Natural killer cell treated with Interleukin-12 subunit alpha and Interleukin-12 subunit beta and Interleukin-15 and Interleukin-18, amount 100 ng/mL, for 72 hours (primary cell): Measurements from ENCODE around the gene RHOF. TPM values are rescaled to one million over a fixed set of nuclear protein-coding genes. Genes with fewer than 3 reads are reported as not detected.
"Not testable (repeated sequence)": the region's sequence is repeated elsewhere in the genome, so short reads cannot be mapped to it uniquely, and the experiment has no call there.

Experiments
- ATAC-seq, 2 donors: fragments of 150-1000 bp; cut with Tn5 transposase in 1 of 2; sonication (Bioruptor Pico), chemical (Tn5 transposase) in 1 of 2; 2 replicates each; pipeline ENCODE4 v1.10.0; 2021
- DNase-seq: peaks from one replicate; pipeline ENCODE4 v3.0.0; 2022; ENCODE audit warnings: low spot score
- H3K27ac Mint-ChIP-seq, 2 donors: 1 replicate in 1 of 2; 2 replicates in 1 of 2; pipeline ENCODE4 v1.8.0; 2022; ENCODE audit warnings: mixed read lengths in 2 of 2, mild to moderate bottlenecking in 1 of 2, moderate library complexity in 1 of 2
- H3K27me3 Mint-ChIP-seq, 2 donors: 1 replicate in 1 of 2; 2 replicates in 1 of 2; pipeline ENCODE4 v1.8.0; 2022; ENCODE audit warnings: mixed read lengths in 2 of 2
- H3K36me3 Mint-ChIP-seq: one replicate; pipeline ENCODE4 v1.8.0; 2022; ENCODE audit warnings: mixed read lengths
- H3K4me1 Mint-ChIP-seq, 2 donors: 1 replicate in 1 of 2; 2 replicates in 1 of 2; pipeline ENCODE4 v1.8.0; 2022; ENCODE audit warnings: low read depth in 2 of 2, mixed read lengths in 2 of 2, mild to moderate bottlenecking in 1 of 2
- H3K4me3 Mint-ChIP-seq: one replicate; pipeline ENCODE4 v1.8.0; 2022; ENCODE audit warnings: mixed read lengths
- H3K9me3 Mint-ChIP-seq: 2 replicates; pipeline ENCODE4 v1.8.0; 2022; ENCODE audit warnings: mixed read lengths
- total RNA-seq, 2 donors: library from RNA; stranded (reverse); gene quantifications; one replicate each; pipeline ENCODE4 v1.2.3, GENCODE V29; 2022

The RHOF gene
- total RNA-seq, 2 donors from 2014 or later: 76.1 to 78.0 TPM

DNA sequence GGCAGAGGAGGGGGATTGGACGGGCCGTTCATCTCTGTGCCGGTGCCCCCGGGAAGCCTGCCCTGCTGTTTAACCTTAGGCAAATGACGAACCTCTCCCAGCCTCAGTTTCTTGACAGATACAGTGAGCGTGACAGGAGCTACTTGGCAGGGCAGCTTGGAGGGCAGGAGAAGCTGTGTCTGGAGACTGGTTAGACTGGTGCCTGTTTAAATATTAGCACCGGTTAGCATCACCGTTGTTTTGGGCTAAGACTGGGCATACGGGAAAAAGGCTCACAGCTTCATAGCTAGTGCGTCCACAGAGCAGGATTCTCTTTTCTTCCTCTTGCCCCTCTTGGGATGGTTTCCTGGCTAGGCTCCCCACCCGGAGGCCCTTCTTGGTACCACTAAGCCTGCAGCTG lies 38.7 kb downstream of the RHOF start:
- ATAC-seq: no peak
- Mint-ChIP-seq H3K9me3 (no peaks in the 10 kb centered on the region), H3K4me1 (peaks cover 5 to 8% of the 10 kb centered on the region in 2 donors)

DNA sequence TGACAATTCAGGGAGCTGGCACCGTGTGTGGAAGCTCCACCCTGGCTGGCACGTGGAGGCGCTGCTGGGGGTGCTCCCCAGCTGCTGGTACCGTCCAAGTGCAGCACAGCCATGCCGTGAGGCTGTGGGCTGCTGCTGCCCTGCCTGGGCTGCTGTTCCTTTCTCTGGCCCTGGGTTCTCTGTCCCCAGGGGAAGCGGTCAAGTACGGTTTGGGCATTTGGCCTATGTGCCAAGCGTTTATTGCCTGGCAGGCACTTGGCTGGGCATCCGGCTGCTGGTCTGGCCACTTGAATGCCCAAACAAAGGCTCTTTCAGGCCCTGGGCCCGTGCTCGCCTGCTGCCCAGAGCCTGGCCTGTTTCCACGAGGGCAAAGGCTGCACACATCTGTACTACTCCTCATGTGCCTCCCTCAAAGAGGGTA lies 39.6 kb downstream of the RHOF start:
- peaks cover 5 to 13% of the 10 kb centered on the region in 2 donors for H3K4me1 Mint-ChIP-seq
- no peak overlapping the region for H3K4me3 Mint-ChIP-seq
- no peak for ATAC-seq
- H3K27ac Mint-ChIP-seq: no peak overlapping the region
- no peaks in the 10 kb centered on the region for H3K36me3 Mint-ChIP-seq
- H3K27me3 Mint-ChIP-seq: no peaks in the 10 kb centered on the region
- no peaks in the 10 kb centered on the region for H3K9me3 Mint-ChIP-seq
- DNase-seq: no peak

More for the DNA sequence above, 38.7 kb downstream of the RHOF start:
- H3K4me3 Mint-ChIP-seq: no peak overlapping the region
- DNase-seq: no peak
- no peak overlapping the region for H3K27ac Mint-ChIP-seq
- no peaks in the 10 kb centered on the region for H3K36me3 Mint-ChIP-seq
- H3K27me3 Mint-ChIP-seq: no peaks in the 10 kb centered on the region

DNA sequence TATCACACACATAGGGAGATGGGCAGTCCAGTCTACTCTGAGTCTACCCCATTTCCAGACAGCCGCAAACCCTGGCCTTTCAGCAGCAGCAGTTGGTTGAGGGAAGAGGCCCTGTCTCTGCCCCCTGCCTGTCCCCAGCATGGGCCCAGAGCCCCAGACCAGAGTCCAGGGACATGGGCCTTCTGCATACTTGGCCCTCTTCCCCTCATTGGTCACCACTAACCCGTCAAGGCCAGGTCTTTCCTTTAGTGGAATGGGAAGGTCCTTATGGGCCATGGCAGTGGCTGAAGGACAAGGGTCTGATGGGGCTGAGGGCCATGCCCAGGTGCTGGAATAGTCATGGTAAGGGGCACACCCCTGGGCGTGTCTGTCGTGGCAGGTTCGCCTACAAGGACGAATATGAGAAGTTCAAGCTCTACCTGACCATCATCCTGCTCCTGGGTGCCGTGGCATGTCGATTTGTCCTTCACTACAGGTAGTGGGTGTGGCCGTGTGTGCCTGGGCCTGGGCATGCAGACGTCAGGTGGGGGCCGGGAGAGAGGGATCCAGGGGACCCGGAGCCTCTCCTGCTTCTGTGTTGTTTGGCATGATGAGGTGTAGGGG lies 41.6 kb downstream of the RHOF start:
- ATAC-seq: no peak
- Mint-ChIP-seq H3K36me3 (no peaks in the 10 kb centered on the region), H3K4me3 (no peak overlapping the region), H3K27me3 (no peaks in the 10 kb centered on the region), H3K4me1 (peaks cover 4 to 15% of the 10 kb centered on the region in 2 donors), H3K27ac (no peak overlapping the region), H3K9me3 (no peaks in the 10 kb centered on the region)
- DNase-seq: no peak

DNA sequence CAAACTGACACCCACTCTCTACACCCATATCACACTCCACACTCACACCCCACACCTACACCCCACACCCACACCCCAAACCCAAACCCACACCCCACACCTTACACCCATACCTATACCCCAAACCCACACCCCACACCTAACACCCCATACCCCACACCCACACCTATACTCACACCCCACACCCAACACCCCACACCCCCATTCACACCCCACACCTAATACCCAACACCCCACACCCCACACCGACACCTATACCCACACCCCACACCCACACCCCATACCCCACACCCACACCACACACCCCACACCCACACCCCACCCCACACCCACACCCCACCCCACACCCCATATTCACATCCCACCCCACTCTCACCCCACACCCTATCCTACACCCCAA lies 42.5 kb downstream of the RHOF start:
- DNase-seq (no peak), ATAC-seq (peak in 1 of 2 donors; percentile 37)
- no peaks in the 10 kb centered on the region for H3K36me3 Mint-ChIP-seq
- no peaks in the 10 kb centered on the region for H3K9me3 Mint-ChIP-seq
- no peak overlapping the region for H3K27ac Mint-ChIP-seq
- H3K4me3 Mint-ChIP-seq: no peak overlapping the region
- H3K27me3 Mint-ChIP-seq: no peaks in the 10 kb centered on the region
- peaks cover 0 to 10% of the 10 kb centered on the region in 2 donors for H3K4me1 Mint-ChIP-seq

DNA sequence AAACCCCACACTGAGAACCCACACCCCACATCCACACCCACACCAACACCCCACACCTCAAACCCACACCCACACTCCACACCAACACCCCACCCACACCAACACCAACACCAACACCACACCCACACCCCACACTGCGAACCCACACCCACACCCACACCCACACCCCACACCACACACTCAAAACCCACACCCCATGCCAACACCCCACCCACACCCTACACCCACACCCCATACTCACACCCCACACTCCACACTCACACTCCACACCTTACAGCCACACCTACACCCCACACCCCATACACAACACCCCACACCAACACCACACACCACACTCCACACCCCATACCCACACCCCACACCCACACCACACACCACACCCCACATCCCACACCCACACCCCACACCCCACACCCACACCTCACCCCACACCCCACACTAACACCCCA lies 43.0 kb downstream of the RHOF start:
- Mint-ChIP-seq H3K9me3 (no peaks in the 10 kb centered on the region), H3K27me3 (no peaks in the 10 kb centered on the region), H3K27ac (no peak overlapping the region), H3K4me1 (peaks cover 0 to 10% of the 10 kb centered on the region in 2 donors), H3K4me3 (no peak overlapping the region), H3K36me3 (no peaks in the 10 kb centered on the region)
- ATAC-seq: peak; percentile 65 to 72
- DNase-seq: no peak

DNA sequence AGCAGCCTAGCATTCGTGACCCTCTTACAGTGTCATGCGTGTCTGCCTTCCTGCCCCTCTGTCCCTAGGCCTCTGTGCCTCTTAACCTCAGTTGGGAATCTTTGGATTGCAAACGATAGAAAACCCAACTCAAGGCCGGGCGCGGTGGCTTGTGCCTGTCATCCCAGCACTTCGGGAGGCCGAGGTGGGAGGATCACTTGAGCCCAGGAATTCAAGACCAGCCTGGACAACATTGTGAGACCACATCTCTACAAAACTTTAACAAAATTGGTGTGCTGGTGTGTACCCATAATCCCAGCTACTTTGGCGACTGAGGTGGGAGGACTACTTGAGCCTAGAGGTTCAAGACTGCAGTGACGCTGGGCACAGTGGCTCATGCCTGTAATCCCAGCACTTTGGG lies 44.2 kb downstream of the RHOF start:
- Mint-ChIP-seq H3K9me3 (no peaks in the 10 kb centered on the region), H3K36me3 (no peaks in the 10 kb centered on the region), H3K27me3 (no peaks in the 10 kb centered on the region), H3K27ac (peak overlapping the region in 1 of 2 donors; percentile 33), H3K4me1 (peaks cover 0 to 10% of the 10 kb centered on the region in 2 donors), H3K4me3 (no peak overlapping the region)
- ATAC-seq (no peak), DNase-seq (no peak)

DNA sequence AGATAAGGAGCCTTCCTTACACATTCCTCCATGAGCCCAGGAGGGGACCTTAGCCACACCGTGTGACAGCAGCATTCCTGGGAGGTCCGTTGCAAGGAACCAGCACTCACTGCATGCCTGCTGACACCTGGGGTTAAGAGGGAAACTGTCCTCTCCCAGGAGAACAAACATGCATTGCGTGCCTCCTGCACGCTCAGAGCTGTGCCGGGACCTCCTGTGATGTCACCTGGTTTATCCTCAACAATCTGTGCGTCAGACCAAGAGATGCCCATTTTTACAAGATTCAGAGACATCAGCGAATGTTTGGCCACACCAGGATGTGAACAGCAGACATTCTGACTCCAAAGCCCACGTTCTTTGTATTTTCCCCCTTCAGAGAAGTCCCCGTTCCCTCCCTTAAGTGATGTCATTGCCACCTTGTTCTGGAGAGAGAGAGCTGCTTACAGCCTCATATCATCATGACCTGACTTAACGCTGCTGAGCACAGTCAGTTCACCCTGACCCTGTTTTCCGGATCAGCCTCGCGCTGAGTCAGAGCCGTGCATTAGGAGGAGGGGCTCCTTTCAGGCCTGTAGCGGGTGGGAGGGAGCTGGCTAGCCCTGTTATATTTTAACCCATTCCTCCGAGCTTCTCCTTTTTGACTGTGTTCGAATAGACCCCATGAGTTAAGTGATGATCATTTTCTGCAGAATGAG lies 44.8 kb downstream of the RHOF start:
- no peak overlapping the region for H3K4me3 Mint-ChIP-seq
- ATAC-seq: peak; percentile 71 to 83

DNA sequence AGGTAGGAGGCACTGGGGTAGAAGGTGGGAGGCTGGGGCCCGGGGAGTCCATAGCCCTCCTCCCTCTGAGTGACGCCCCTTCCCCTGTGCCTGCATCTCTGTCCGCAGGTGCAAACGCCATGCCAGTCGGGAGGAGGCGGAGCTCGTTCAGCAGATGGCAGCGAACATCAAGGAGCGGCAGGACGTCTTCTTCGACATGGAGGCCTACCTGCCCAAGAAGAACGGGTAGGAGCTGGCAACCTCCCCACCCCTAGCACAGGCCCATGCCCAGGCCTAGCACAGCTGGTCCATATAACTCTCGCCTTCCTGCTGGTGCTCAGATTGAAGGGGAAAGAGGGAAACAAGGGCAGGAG lies 45.3 kb downstream of the RHOF start:
- Mint-ChIP-seq H3K4me1 (peaks cover 0 to 10% of the 10 kb centered on the region in 2 donors), H3K27ac (peak overlapping the region in 1 of 2 donors; percentile 33)

More for the DNA sequence above, 44.8 kb downstream of the RHOF start:
- Mint-ChIP-seq H3K9me3 (no peaks in the 10 kb centered on the region), H3K27ac (peak overlapping the region in 1 of 2 donors; percentile 33), H3K36me3 (no peaks in the 10 kb centered on the region), H3K27me3 (no peaks in the 10 kb centered on the region), H3K4me1 (peaks cover 0 to 10% of the 10 kb centered on the region in 2 donors)
- no peak for DNase-seq

DNA sequence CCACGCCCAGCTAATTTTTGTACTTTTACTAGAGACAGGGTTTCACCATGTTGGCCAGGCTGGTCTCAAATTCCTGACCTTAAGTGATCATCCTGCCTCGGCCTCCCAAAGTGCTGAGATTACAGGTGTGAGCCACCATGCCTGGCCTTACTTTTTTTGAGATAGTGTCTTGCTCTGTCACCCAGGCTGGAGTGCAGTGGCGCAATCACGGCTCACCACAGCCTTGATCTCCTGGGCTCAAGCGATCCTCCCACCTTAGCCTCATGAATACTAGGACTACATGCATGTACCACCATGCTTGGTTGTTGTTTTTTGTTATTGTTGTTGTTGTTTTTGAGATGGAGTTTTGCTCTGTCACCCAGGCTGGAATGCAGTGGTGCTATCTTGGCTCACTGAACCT lies 47.9 kb downstream of the RHOF start:
- H3K27ac Mint-ChIP-seq, ATAC-seq, H3K27me3 Mint-ChIP-seq, H3K9me3 Mint-ChIP-seq, H3K4me3 Mint-ChIP-seq, DNase-seq, H3K36me3 Mint-ChIP-seq: not testable (repeated sequence)
- H3K4me1 Mint-ChIP-seq: peaks cover 0 to 10% of the 10 kb centered on the region in 2 donors

More for the DNA sequence above, 45.3 kb downstream of the RHOF start:
- ATAC-seq (no peak), DNase-seq (no peak)
- Mint-ChIP-seq H3K4me3 (no peak overlapping the region), H3K9me3 (no peaks in the 10 kb centered on the region), H3K27me3 (no peaks in the 10 kb centered on the region), H3K36me3 (no peaks in the 10 kb centered on the region)

DNA sequence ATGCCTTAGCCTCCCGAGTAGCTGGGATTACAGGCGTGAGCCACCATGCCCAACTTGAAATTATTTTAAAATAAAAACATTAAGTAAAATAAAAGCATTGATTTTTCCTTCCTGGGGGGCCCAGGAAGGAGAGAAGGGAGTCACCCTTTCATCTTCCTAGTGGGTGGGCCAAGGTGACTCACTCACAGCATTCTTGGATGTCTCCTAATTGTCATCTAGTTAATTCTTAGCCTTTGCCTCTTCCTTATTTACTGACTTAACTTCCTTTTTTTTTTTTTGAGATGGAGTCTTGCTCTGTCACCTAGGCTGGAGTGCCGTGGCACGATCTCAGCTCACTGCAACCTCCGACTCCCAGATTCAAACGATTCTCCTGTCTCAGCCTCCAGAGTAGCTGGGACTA lies 51.7 kb downstream of the RHOF start:
- Mint-ChIP-seq H3K9me3 (no peaks in the 10 kb centered on the region), H3K27me3 (no peaks in the 10 kb centered on the region), H3K27ac (no peak overlapping the region), H3K36me3 (no peaks in the 10 kb centered on the region), H3K4me1 (no peaks in the 10 kb centered on the region), H3K4me3 (no peak overlapping the region)
- DNase-seq: no peak
- no peak for ATAC-seq

DNA sequence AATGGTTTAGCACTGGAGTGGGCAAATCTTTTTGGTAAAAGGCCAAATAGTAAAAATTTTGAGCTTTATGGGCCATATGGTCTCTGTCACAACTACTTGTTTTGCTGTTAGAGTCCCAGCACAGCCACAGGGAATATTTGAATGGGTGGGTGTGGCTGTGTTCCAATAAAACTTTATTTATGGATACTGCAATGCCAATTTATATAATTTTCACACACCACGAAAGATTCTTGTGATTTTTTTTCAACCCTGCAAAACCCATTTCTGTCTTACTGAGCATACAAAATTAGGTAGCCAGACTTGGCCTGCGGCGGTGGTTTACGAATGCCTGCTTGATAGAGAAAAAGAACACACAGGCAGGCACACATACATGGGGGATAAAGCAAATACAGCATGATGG lies 52.6 kb downstream of the RHOF start:
- no peaks in the 10 kb centered on the region for H3K36me3 Mint-ChIP-seq
- no peak for ATAC-seq
- no peaks in the 10 kb centered on the region for H3K27me3 Mint-ChIP-seq
- no peak for DNase-seq
- no peaks in the 10 kb centered on the region for H3K9me3 Mint-ChIP-seq
- no peak overlapping the region for H3K27ac Mint-ChIP-seq
- H3K4me3 Mint-ChIP-seq: no peak overlapping the region
- no peaks in the 10 kb centered on the region for H3K4me1 Mint-ChIP-seq

DNA sequence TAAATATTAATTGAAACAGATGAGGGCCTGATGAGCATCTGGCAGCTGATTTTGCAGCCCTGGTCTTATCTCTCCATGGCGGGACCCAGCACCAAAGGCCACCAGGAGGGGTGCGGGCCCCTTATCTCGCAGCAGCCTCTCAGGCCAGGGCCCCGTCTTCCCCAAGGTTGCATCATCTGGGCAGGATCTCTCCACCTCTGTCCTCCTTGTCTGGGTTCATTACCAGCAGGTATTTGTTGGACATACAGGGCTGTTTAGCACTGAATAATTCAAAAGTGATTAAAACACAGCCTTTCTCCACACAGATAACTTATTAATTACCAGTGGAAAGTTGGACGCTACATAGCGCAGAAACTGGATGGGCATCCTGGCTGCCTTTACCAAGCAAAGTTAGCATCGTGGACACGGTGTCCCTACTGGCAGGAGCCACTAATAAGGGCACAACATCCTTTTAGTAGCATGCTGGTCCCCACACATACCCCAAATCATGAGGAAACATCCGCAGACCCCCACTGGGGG lies 55.1 kb downstream of the RHOF start:
- H3K9me3 Mint-ChIP-seq: no peaks in the 10 kb centered on the region
- H3K27ac Mint-ChIP-seq: no peak overlapping the region
- no peak overlapping the region for H3K4me3 Mint-ChIP-seq
- no peaks in the 10 kb centered on the region for H3K27me3 Mint-ChIP-seq
- no peak for DNase-seq
- ATAC-seq: no peak
- no peaks in the 10 kb centered on the region for H3K4me1 Mint-ChIP-seq
- no peaks in the 10 kb centered on the region for H3K36me3 Mint-ChIP-seq

DNA sequence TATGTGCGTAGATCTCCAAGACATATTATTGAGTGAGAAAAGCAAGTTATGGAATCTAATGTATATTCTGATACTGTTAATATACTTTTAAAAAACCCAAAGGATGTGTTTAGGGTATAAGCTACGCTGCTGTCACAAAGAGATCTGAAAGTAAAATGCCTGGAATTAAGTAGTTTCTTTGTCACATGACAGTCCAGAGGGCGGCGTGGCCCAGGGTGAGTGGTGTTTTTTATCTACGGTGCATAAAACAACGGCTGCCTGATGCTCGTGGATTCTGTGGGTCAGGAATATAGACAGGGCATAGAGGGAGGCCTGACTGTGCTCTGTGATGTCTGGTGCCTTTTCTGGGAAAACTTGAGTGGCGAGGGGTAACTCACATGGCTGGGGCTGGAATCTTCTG lies 59.6 kb downstream of the RHOF start:
- Mint-ChIP-seq H3K4me3 (no peak overlapping the region), H3K27ac (no peak overlapping the region), H3K36me3 (no peaks in the 10 kb centered on the region), H3K27me3 (no peaks in the 10 kb centered on the region), H3K9me3 (no peaks in the 10 kb centered on the region), H3K4me1 (no peaks in the 10 kb centered on the region)
- ATAC-seq (no peak), DNase-seq (no peak)

DNA sequence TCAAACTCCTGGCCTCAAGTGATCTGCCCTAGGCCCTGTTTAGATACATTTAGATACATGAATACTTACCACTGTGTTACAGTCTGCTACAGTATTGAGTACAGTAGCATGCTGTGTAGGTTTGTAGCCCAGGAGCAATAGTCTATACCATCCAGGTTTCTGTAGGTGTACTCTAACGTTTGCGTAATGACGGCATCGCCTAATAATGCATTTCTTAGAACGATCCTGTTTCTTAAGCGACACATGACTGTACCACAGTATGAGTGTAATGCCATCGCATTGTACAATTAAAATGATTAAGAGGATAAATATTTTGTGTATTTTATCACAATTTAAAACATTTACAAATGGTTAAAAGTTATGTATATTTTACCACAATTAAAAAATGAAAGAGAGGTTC lies 62.0 kb downstream of the RHOF start:
- H3K36me3 Mint-ChIP-seq: no peaks in the 10 kb centered on the region
- H3K27me3 Mint-ChIP-seq: no peaks in the 10 kb centered on the region
- no peaks in the 10 kb centered on the region for H3K9me3 Mint-ChIP-seq
- H3K4me3 Mint-ChIP-seq: no peak overlapping the region
- DNase-seq (no peak), ATAC-seq (no peak)
- no peaks in the 10 kb centered on the region for H3K4me1 Mint-ChIP-seq
- no peak overlapping the region for H3K27ac Mint-ChIP-seq
